CD8-positive, alpha-beta memory T cell (primary cell): ENCODE measurements around the gene ERP27. TPM values are rescaled to one million over a fixed set of nuclear protein-coding genes. Genes with fewer than 3 reads are reported as not detected.

Experiments
- CTCF ChIA-PET: fragments of 350-600 bp; sonication (Branson Sonifier 250); formaldehyde crosslinking; loops from one replicate; lab custom pipeline; 2021; ENCODE audit warnings: antibody characterized with exemption; lab: Charles Lee
- POLR2A ChIA-PET: fragments of 350-600 bp; sonication (Branson Sonifier 250); formaldehyde crosslinking; loops from one replicate; lab custom pipeline; 2021; ENCODE audit warnings: antibody characterized with exemption; lab: Charles Lee
- DNase-seq, 5 donors: peaks; one replicate each; pipeline versions ENCODE4 v3.0.0 to v3.0.0-alpha.2; 2020 to 2022; ENCODE audit warnings: mixed read lengths in 1 of 5
- H3K27ac ChIP-seq: one replicate; pipeline ENCODE4 v1.7.0; 2013; ENCODE audit warnings: low read depth, mild to moderate bottlenecking, low read length, moderate library complexity
- H3K27me3 ChIP-seq: 2 replicates; pipeline ENCODE4 v1.7.0; 2013; ENCODE audit warnings: low read length, mild to moderate bottlenecking; ENCODE audit not compliant: insufficient read depth, poor library complexity, severe bottlenecking
- H3K36me3 ChIP-seq: 2 replicates; pipeline ENCODE4 v1.7.0; 2013; ENCODE audit warnings: mild to moderate bottlenecking, low read length, moderate library complexity; ENCODE audit not compliant: insufficient read depth
- H3K4me1 ChIP-seq: 2 replicates; pipeline ENCODE4 v1.7.0; 2013; ENCODE audit warnings: mild to moderate bottlenecking, low read length, moderate library complexity; ENCODE audit not compliant: insufficient read depth
- H3K4me3 ChIP-seq: 2 replicates; pipeline ENCODE4 v1.7.0; 2013; ENCODE audit warnings: mild to moderate bottlenecking, low read length
- H3K9me3 ChIP-seq: 2 replicates; pipeline ENCODE4 v1.7.0; 2013; ENCODE audit warnings: mild to moderate bottlenecking, low read length
- H3K27ac Mint-ChIP-seq, 8 donors: one replicate each; pipeline ENCODE4 v1.8.0; 2020 to 2021; ENCODE audit warnings: mixed read lengths in 8 of 8, mild to moderate bottlenecking in 6 of 8, inconsistent platforms in 3 of 8, moderate library complexity in 3 of 8
- H3K27me3 Mint-ChIP-seq, 2 donors: one replicate each; pipeline ENCODE4 v1.8.0; 2020 to 2021; ENCODE audit warnings: mixed read lengths in 2 of 2, mild to moderate bottlenecking in 1 of 2, moderate library complexity in 1 of 2
- H3K36me3 Mint-ChIP-seq, 3 donors: one replicate each; pipeline ENCODE4 v1.8.0; 2020 to 2021; ENCODE audit warnings: mixed read lengths in 3 of 3, inconsistent platforms in 1 of 3, mild to moderate bottlenecking in 1 of 3
- H3K4me1 Mint-ChIP-seq, 3 donors: one replicate each; pipeline ENCODE4 v1.8.0; 2020 to 2021; ENCODE audit warnings: mixed read lengths in 3 of 3, inconsistent platforms in 1 of 3, mild to moderate bottlenecking in 1 of 3
- H3K4me3 Mint-ChIP-seq, 7 donors: one replicate each; pipeline ENCODE4 v1.8.0; 2020 to 2021; ENCODE audit warnings: mixed read lengths in 7 of 7, mild to moderate bottlenecking in 6 of 7, moderate library complexity in 4 of 7, inconsistent platforms in 2 of 7
- H3K9me3 Mint-ChIP-seq, 5 donors: one replicate each; pipeline ENCODE4 v1.8.0; 2020 to 2022; ENCODE audit warnings: mixed read lengths in 5 of 5, mild to moderate bottlenecking in 3 of 5, moderate library complexity in 2 of 5, inconsistent platforms in 1 of 5
- polyA plus RNA-seq: library from polyadenylated mRNA; unstranded; fragments of 300-500 nt; fragmentation: Illumina TruSeq; gene quantifications from one replicate; pipeline ENCODE4 v1.2.3, GENCODE V29; 2021
- total RNA-seq, 2 experiments: library from RNA; stranded (reverse); gene quantifications; one replicate each; pipeline ENCODE4 v1.2.3, GENCODE V29; 2021

ERP27 gene
- total and polyA plus RNA-seq, 3 experiments from 2014 or later: 2.0 to 5.3 (median 2.1) TPM

GRCh38 chr12:14903386-14904098 lies 34.8 kb downstream of the ERP27 start:
- Mint-ChIP-seq H3K27me3 (no peaks in the 10 kb centered on the region), H3K4me1 (peaks cover 3 to 13% (median 10%) of the 10 kb centered on the region in 3 donors), H3K27ac (peak overlapping the region in 2 of 8 donors; percentile 19 to 81), H3K9me3 (no peaks in the 10 kb centered on the region), H3K36me3 (peaks cover 7 to 12% (median 8%) of the 10 kb centered on the region in 3 donors), H3K4me3 (no peak overlapping the region)
- Histone ChIP-seq H3K9me3 (no peaks in the 10 kb centered on the region), H3K4me3 (no peak overlapping the region), H3K4me1 (no peaks in the 10 kb centered on the region), H3K27me3 (no peaks in the 10 kb centered on the region), H3K36me3 (no peaks in the 10 kb centered on the region), H3K27ac (no peak overlapping the region)
- CTCF ChIA-PET: no interaction called here
- POLR2A ChIA-PET: no interaction called here
- DNase-seq: no peak

GRCh38 chr12:14902465-14902864 lies 35.9 kb downstream of the ERP27 start:
- DNase-seq: no peak
- Histone ChIP-seq H3K27ac (no peak overlapping the region), H3K27me3 (no peaks in the 10 kb centered on the region), H3K4me1 (no peaks in the 10 kb centered on the region), H3K36me3 (no peaks in the 10 kb centered on the region), H3K9me3 (no peaks in the 10 kb centered on the region), H3K4me3 (no peak overlapping the region)
- H3K27me3 Mint-ChIP-seq: no peaks in the 10 kb centered on the region
- H3K27ac Mint-ChIP-seq: no peak overlapping the region
- no peak overlapping the region for H3K4me3 Mint-ChIP-seq
- CTCF ChIA-PET: no interaction called here
- peaks cover 0 to 3% (median 0%) of the 10 kb centered on the region in 3 donors for H3K36me3 Mint-ChIP-seq
- no peaks in the 10 kb centered on the region for H3K9me3 Mint-ChIP-seq
- peaks cover 3 to 13% (median 10%) of the 10 kb centered on the region in 3 donors for H3K4me1 Mint-ChIP-seq
- POLR2A ChIA-PET: no interaction called here

- Histone ChIP-seq H3K27ac (no peak overlapping the region), H3K27me3 (no peaks in the 10 kb centered on the region), H3K9me3 (no peaks in the 10 kb centered on the region), H3K4me3 (no peak overlapping the region), H3K4me1 (no peaks in the 10 kb centered on the region), H3K36me3 (no peaks in the 10 kb centered on the region)
- ChIA-PET POLR2A (no interaction called here), CTCF (no interaction called here)
- Mint-ChIP-seq H3K4me1 (peaks cover 3 to 13% (median 10%) of the 10 kb centered on the region in 3 donors), H3K9me3 (no peaks in the 10 kb centered on the region), H3K4me3 (no peak overlapping the region), H3K27me3 (no peaks in the 10 kb centered on the region), H3K27ac (no peak overlapping the region), H3K36me3 (no peaks in the 10 kb centered on the region)
- DNase-seq: no peak
Observed at GRCh38 chr12:14901228-14901562, 37.1 kb downstream of the ERP27 start.

GRCh38 chr12:14900521-14901227 lies 37.7 kb downstream of the ERP27 start:
- H3K9me3 ChIP-seq: no peaks in the 10 kb centered on the region
- H3K4me3 ChIP-seq: no peak overlapping the region
- H3K27ac Mint-ChIP-seq: no peak overlapping the region
- no peaks in the 10 kb centered on the region for H3K4me1 ChIP-seq
- POLR2A ChIA-PET: no interaction called here
- H3K4me3 Mint-ChIP-seq: no peak overlapping the region
- H3K4me1 Mint-ChIP-seq: peaks cover 3 to 13% (median 10%) of the 10 kb centered on the region in 3 donors
- no peak for DNase-seq
- H3K36me3 Mint-ChIP-seq: no peaks in the 10 kb centered on the region
- H3K27me3 ChIP-seq: no peaks in the 10 kb centered on the region
- no peaks in the 10 kb centered on the region for H3K36me3 ChIP-seq
- H3K9me3 Mint-ChIP-seq: no peaks in the 10 kb centered on the region
- no peaks in the 10 kb centered on the region for H3K27me3 Mint-ChIP-seq
- CTCF ChIA-PET: no interaction called here
- no peak overlapping the region for H3K27ac ChIP-seq

GRCh38 chr12:14896521-14897169 lies 41.7 kb downstream of the ERP27 start:
- Histone ChIP-seq H3K27ac (no peak overlapping the region), H3K36me3 (no peaks in the 10 kb centered on the region), H3K4me3 (no peak overlapping the region), H3K27me3 (no peaks in the 10 kb centered on the region), H3K4me1 (no peaks in the 10 kb centered on the region), H3K9me3 (no peaks in the 10 kb centered on the region)
- H3K4me3 Mint-ChIP-seq: no peak overlapping the region
- no peaks in the 10 kb centered on the region for H3K36me3 Mint-ChIP-seq
- no peaks in the 10 kb centered on the region for H3K27me3 Mint-ChIP-seq
- no peak for DNase-seq
- no peak overlapping the region for H3K27ac Mint-ChIP-seq
- ChIA-PET POLR2A (no interaction called here), CTCF (no interaction called here)
- H3K9me3 Mint-ChIP-seq: no peaks in the 10 kb centered on the region
- H3K4me1 Mint-ChIP-seq: peaks cover 0 to 2% (median 0%) of the 10 kb centered on the region in 3 donors

- Mint-ChIP-seq H3K27ac (no peak overlapping the region), H3K4me3 (no peak overlapping the region), H3K9me3 (no peaks in the 10 kb centered on the region), H3K4me1 (no peaks in the 10 kb centered on the region), H3K27me3 (peaks cover 0 to 2% of the 10 kb centered on the region in 2 donors), H3K36me3 (no peaks in the 10 kb centered on the region)
- Histone ChIP-seq H3K27ac (no peak overlapping the region), H3K27me3 (no peaks in the 10 kb centered on the region), H3K4me3 (no peak overlapping the region), H3K4me1 (no peaks in the 10 kb centered on the region), H3K9me3 (no peaks in the 10 kb centered on the region), H3K36me3 (no peaks in the 10 kb centered on the region)
- ChIA-PET POLR2A (no interaction called here), CTCF (no interaction called here)
- no peak for DNase-seq
Observed at GRCh38 chr12:14893506-14894250, 44.7 kb downstream of the ERP27 start.

GRCh38 chr12:14892726-14893505 lies 45.4 kb downstream of the ERP27 start:
- Histone ChIP-seq H3K27ac (no peak overlapping the region), H3K36me3 (no peaks in the 10 kb centered on the region), H3K4me1 (no peaks in the 10 kb centered on the region), H3K9me3 (no peaks in the 10 kb centered on the region), H3K27me3 (no peaks in the 10 kb centered on the region), H3K4me3 (no peak overlapping the region)
- CTCF ChIA-PET: no interaction called here
- peaks cover 3 to 5% of the 10 kb centered on the region in 2 donors for H3K27me3 Mint-ChIP-seq
- H3K4me1 Mint-ChIP-seq: no peaks in the 10 kb centered on the region
- no peak for DNase-seq
- no peaks in the 10 kb centered on the region for H3K36me3 Mint-ChIP-seq
- POLR2A ChIA-PET: no interaction called here
- no peak overlapping the region for H3K4me3 Mint-ChIP-seq
- H3K9me3 Mint-ChIP-seq: no peaks in the 10 kb centered on the region
- H3K27ac Mint-ChIP-seq: no peak overlapping the region
